Panc1 (cell line): Measurements from ENCODE around the gene PGAM5. TPM values are rescaled to one million over a fixed set of nuclear protein-coding genes. Genes with fewer than 3 reads are reported as not detected.

ENCODE experiments used
- ATAC-seq: fragments of 200-7000 bp; cut with Tn5 transposase; 2 replicates; pipeline ENCODE4 v1.9.1; 2020; ENCODE audit warnings: mild to moderate bottlenecking, moderate library complexity
- BruUV-seq: library from RNA; stranded (reverse); fragments of 400-500 nt; replicated peaks from 2 replicates; lab custom pipeline; 2021; lab: Mats Ljungman, UMichigan
- CTCF ChIA-PET: fragments of 300-600 bp; sonication (Branson Sonifier 250); formaldehyde crosslinking; loops from one replicate; lab custom pipeline; 2022; ENCODE audit warnings: antibody characterized with exemption; lab: Charles Lee
- POLR2A ChIA-PET: fragments of 300-600 bp; sonication (Branson Sonifier 250); formaldehyde crosslinking; loops from one replicate; lab custom pipeline; 2022; ENCODE audit warnings: antibody characterized with exemption; lab: Charles Lee
- DNase-seq: peaks from one replicate; pipeline ENCODE4 v3.0.0-alpha.2; 2010; ENCODE audit warnings: low read depth, low spot score
- H3K27ac ChIP-seq: 2 replicates; pipeline ENCODE4 v1.5.1; 2011; ENCODE audit warnings: mild to moderate bottlenecking, low read length, inconsistent platforms
- H3K27me3 ChIP-seq: fragments of 200-500 bp; sonication (Bioruptor generic); 2 replicates; pipeline ENCODE4 v1.6.0; 2014; ENCODE audit warnings: low read length, inconsistent platforms; ENCODE audit not compliant: control insufficient read depth, insufficient read depth
- H3K36me3 ChIP-seq: fragments of 200-500 bp; sonication (Bioruptor generic); 2 replicates; pipeline ENCODE4 v1.5.1; 2014; ENCODE audit warnings: inconsistent platforms, mild to moderate bottlenecking, low read length, moderate library complexity; ENCODE audit not compliant: control insufficient read depth, insufficient read depth
- H3K4me1 ChIP-seq: 2 replicates; pipeline ENCODE4 v1.5.1; 2011; ENCODE audit warnings: inconsistent platforms, mild to moderate bottlenecking, low read length, moderate library complexity; ENCODE audit not compliant: control insufficient read depth, insufficient read depth
- H3K4me3 ChIP-seq, 2 experiments: 2 replicates each; pipeline ENCODE4 v1.5.1; 2011 to 2012; ENCODE audit warnings: low read depth in 2 of 2, low read length in 2 of 2, mild to moderate bottlenecking in 2 of 2, inconsistent platforms in 1 of 2, moderate library complexity in 1 of 2
- H3K9me3 ChIP-seq: fragments of 200-500 bp; sonication (Bioruptor generic); 2 replicates; pipeline ENCODE4 v1.5.1; 2014; ENCODE audit warnings: low read depth, mild to moderate bottlenecking, inconsistent platforms, low read length, moderate library complexity; ENCODE audit not compliant: control insufficient read depth, insufficient read depth
- POLR2AphosphoS5 ChIP-seq: IDR thresholded peaks from 2 replicates; pipeline ENCODE4 v1.6.1; 2012; ENCODE audit warnings: mild to moderate bottlenecking, low read depth, low read length, moderate library complexity
- SIN3A ChIP-seq: IDR thresholded peaks from 2 replicates; pipeline ENCODE4 v1.6.1; 2012; ENCODE audit warnings: low read depth, mild to moderate bottlenecking, low read length, moderate library complexity, borderline replicate concordance; ENCODE audit not compliant: insufficient read depth
- in situ Hi-C: cut with HindIII; loops from 2 replicates; pipeline ENCODE4 v1.10.0; 2016; ENCODE audit warnings: low sequenced_read_pairs, low pct_unique_long_range_greater_than_20kb
- intact Hi-C: fragments of 100-400 bp; cut with micrococcal nuclease; formaldehyde crosslinking; loops from one replicate; pipeline ENCODE4 v1.10.0; 2022; ENCODE audit not compliant: unreplicated experiment
- total RNA-seq: library from RNA; stranded (reverse); gene quantifications from one replicate; pipeline ENCODE4 v1.2.1, GENCODE V29; 2021; ENCODE audit not compliant: unreplicated experiment
- TF ChIP-seq, protein P1 (sequence below), 2 experiments: IDR thresholded peaks; 2 replicates each; pipeline ENCODE4 v1.6.1; 2011 to 2012; ENCODE audit warnings: low read depth in 2 of 2, control low read depth in 1 of 2, low read length in 1 of 2, mild to moderate bottlenecking in 1 of 2, moderate library complexity in 1 of 2; ENCODE audit not compliant: insufficient read depth in 1 of 2
- TF ChIP-seq, protein P2 (sequence below): fragments of 450-650 bp; IDR thresholded peaks from 2 replicates; pipeline ENCODE4 v1.5.1; 2017; ENCODE audit warnings: mild to moderate bottlenecking

The PGAM5 gene
- total RNA-seq, 1 experiment from 2014 or later, result 116 TPM

- H3K4me1 ChIP-seq, result peaks cover 10% of the 10 kb centered on the region
- no TSS peak for BruUV-seq
- H3K27ac ChIP-seq, result no peak overlapping the region
- H3K9me3 ChIP-seq, result no peaks in the 10 kb centered on the region
- no peaks in the 10 kb centered on the region for H3K27me3 ChIP-seq
- ChIA-PET CTCF (no interaction called here), POLR2A (no interaction called here)
- no peak overlapping the region for H3K4me3 ChIP-seq
- intact Hi-C loops, result no loop called here
- DNase-seq (no peak), ATAC-seq (no peak)
- peaks cover 25% of the 10 kb centered on the region for H3K36me3 ChIP-seq
- in situ Hi-C loops, result no loop called here
- TF ChIP-seq POLR2AphosphoS5 (no peak), SIN3A (no peak)
- TF ChIP-seq, protein P1, sequence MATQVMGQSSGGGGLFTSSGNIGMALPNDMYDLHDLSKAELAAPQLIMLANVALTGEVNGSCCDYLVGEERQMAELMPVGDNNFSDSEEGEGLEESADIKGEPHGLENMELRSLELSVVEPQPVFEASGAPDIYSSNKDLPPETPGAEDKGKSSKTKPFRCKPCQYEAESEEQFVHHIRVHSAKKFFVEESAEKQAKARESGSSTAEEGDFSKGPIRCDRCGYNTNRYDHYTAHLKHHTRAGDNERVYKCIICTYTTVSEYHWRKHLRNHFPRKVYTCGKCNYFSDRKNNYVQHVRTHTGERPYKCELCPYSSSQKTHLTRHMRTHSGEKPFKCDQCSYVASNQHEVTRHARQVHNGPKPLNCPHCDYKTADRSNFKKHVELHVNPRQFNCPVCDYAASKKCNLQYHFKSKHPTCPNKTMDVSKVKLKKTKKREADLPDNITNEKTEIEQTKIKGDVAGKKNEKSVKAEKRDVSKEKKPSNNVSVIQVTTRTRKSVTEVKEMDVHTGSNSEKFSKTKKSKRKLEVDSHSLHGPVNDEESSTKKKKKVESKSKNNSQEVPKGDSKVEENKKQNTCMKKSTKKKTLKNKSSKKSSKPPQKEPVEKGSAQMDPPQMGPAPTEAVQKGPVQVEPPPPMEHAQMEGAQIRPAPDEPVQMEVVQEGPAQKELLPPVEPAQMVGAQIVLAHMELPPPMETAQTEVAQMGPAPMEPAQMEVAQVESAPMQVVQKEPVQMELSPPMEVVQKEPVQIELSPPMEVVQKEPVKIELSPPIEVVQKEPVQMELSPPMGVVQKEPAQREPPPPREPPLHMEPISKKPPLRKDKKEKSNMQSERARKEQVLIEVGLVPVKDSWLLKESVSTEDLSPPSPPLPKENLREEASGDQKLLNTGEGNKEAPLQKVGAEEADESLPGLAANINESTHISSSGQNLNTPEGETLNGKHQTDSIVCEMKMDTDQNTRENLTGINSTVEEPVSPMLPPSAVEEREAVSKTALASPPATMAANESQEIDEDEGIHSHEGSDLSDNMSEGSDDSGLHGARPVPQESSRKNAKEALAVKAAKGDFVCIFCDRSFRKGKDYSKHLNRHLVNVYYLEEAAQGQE (IDR thresholded peaks at IDR 0.05; ENCODE audit: insufficient read depth in 1 of 2, low read depth in 2 of 2, low read length in 1 of 2), result no peak
- TF ChIP-seq, protein P2, sequence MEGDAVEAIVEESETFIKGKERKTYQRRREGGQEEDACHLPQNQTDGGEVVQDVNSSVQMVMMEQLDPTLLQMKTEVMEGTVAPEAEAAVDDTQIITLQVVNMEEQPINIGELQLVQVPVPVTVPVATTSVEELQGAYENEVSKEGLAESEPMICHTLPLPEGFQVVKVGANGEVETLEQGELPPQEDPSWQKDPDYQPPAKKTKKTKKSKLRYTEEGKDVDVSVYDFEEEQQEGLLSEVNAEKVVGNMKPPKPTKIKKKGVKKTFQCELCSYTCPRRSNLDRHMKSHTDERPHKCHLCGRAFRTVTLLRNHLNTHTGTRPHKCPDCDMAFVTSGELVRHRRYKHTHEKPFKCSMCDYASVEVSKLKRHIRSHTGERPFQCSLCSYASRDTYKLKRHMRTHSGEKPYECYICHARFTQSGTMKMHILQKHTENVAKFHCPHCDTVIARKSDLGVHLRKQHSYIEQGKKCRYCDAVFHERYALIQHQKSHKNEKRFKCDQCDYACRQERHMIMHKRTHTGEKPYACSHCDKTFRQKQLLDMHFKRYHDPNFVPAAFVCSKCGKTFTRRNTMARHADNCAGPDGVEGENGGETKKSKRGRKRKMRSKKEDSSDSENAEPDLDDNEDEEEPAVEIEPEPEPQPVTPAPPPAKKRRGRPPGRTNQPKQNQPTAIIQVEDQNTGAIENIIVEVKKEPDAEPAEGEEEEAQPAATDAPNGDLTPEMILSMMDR, result no peak
Measured at GRCh38 chr12:132728502-132728901, 17.9 kb downstream of the PGAM5 start.

DNA sequence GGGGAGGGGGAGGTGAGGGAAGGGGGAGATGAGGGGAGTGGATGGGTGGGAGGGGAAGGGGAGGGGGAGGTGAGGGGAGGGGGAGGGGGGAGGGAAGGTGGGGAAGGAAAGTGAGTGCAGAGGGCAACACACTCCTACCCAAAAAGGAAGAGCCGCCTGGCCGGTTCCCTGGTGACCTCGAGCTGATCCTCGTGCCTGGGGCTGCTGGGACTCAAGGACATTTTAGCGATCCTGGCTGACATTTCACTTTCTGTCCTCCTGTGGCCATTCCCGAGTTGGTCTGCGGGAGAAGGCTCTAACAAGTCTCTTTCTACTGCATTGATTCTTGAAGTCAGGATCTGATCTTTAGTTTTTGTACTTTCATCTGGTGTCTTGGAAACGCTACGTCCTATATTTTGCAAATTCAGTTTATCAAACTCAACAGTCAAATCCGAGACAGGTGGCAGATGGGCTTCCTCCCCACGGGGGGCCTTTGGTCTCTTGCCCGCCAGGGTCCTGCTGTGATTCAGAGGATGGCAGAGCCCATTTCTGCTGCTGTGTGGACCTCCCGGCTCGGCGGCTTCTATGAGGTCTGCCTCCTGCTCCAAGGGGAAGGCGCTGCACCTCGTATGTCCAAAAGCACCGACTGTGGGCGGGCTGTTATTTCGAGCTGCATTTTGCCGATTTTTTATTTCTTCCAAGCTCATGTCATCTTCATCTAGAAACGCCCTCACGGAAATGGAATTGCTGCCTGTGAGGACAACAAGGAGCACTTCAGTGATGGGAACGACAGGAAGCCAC is 19.1 kb downstream of the PGAM5 start:
- Histone ChIP-seq H3K4me1 (peaks cover 5% of the 10 kb centered on the region), H3K36me3 (peaks cover 28% of the 10 kb centered on the region), H3K4me3 (no peak overlapping the region), H3K27me3 (no peaks in the 10 kb centered on the region), H3K27ac (peak overlapping the region; percentile 79), H3K9me3 (no peaks in the 10 kb centered on the region)
- POLR2A ChIA-PET, result no interaction called here
- intact Hi-C loops (no loop called here), in situ Hi-C loops (no loop called here)
- CTCF ChIA-PET, result no interaction called here
- BruUV-seq, result no TSS peak
- DNase-seq (no peak), ATAC-seq (peak; percentile 69)
- peak; percentile 19; the same call in 1 of the 2 replicates for TF ChIP-seq POLR2AphosphoS5
- TF ChIP-seq, protein P2, result no peak
